Activated naive CD4-positive, alpha-beta T cell treated with anti-CD3 and anti-CD28 coated beads, Interleukin-2, amount 50 U/mL, for 24 hours (primary cell): ENCODE measurements around the gene PTX4.
"Not testable (repeated sequence)": the region's sequence is repeated elsewhere in the genome, so short reads cannot be mapped to it uniquely, and the experiment has no call there.

Experiments
- H3K27ac Mint-ChIP-seq: one replicate; pipeline ENCODE4 v1.8.0; 2021; ENCODE audit warnings: mild to moderate bottlenecking, mixed read lengths
- H3K27me3 Mint-ChIP-seq: one replicate; pipeline ENCODE4 v1.8.0; 2021; ENCODE audit warnings: mixed read lengths
- H3K36me3 Mint-ChIP-seq: one replicate; pipeline ENCODE4 v1.8.0; 2021; ENCODE audit warnings: mixed read lengths
- H3K4me1 Mint-ChIP-seq: one replicate; pipeline ENCODE4 v1.8.0; 2021; ENCODE audit warnings: mixed read lengths
- H3K4me3 Mint-ChIP-seq: one replicate; pipeline ENCODE4 v1.8.0; 2021; ENCODE audit warnings: mild to moderate bottlenecking, mixed read lengths
- H3K9me3 Mint-ChIP-seq: one replicate; pipeline ENCODE4 v1.8.0; 2021; ENCODE audit warnings: mixed read lengths

The PTX4 gene

GRCh38 chr16:1481906-1482835 is 6.6 kb downstream of the PTX4 start:
- Mint-ChIP-seq H3K4me3 (no peak overlapping the region), H3K27me3 (no peaks in the 10 kb centered on the region), H3K9me3 (no peaks in the 10 kb centered on the region), H3K36me3 (no peaks in the 10 kb centered on the region), H3K4me1 (no peaks in the 10 kb centered on the region), H3K27ac (no peak overlapping the region)

- not testable (repeated sequence) for H3K9me3 Mint-ChIP-seq, H3K36me3 Mint-ChIP-seq, H3K27me3 Mint-ChIP-seq, H3K4me3 Mint-ChIP-seq, H3K27ac Mint-ChIP-seq
- peaks cover 10% of the 10 kb centered on the region for H3K4me1 Mint-ChIP-seq
Measured at GRCh38 chr16:1478937-1479336, 9.8 kb downstream of the PTX4 start.

- Mint-ChIP-seq H3K4me1 (peaks cover 20% of the 10 kb centered on the region), H3K36me3 (no peaks in the 10 kb centered on the region), H3K4me3 (no peak overlapping the region), H3K27me3 (no peaks in the 10 kb centered on the region), H3K27ac (no peak overlapping the region), H3K9me3 (no peaks in the 10 kb centered on the region)
Measured at GRCh38 chr16:1477033-1477432, 11.7 kb downstream of the PTX4 start.

- no peaks in the 10 kb centered on the region for H3K9me3 Mint-ChIP-seq
- H3K4me1 Mint-ChIP-seq = peaks cover 32% of the 10 kb centered on the region
- H3K4me3 Mint-ChIP-seq = peak overlapping the region; percentile 89
- no peaks in the 10 kb centered on the region for H3K27me3 Mint-ChIP-seq
- peak overlapping the region; percentile 92 for H3K27ac Mint-ChIP-seq
- no peaks in the 10 kb centered on the region for H3K36me3 Mint-ChIP-seq
Measured at GRCh38 chr16:1475552-1476114, 13.1 kb downstream of the PTX4 start.

GRCh38 chr16:1474796-1475551 is 13.8 kb downstream of the PTX4 start, which contains the start of gene CLCN7:
CLCN7 (minus strand) TSS chr16:1475028; CDS start chr16:1474974, 54 bp downstream.
- H3K4me1 Mint-ChIP-seq = peaks cover 36% of the 10 kb centered on the region
- peak within 1 kb of the TSS; percentile 92 for H3K27ac Mint-ChIP-seq
- no peaks in the 10 kb centered on the region for H3K36me3 Mint-ChIP-seq
- no peaks in the 10 kb centered on the region for H3K9me3 Mint-ChIP-seq
- peak within 1 kb of the TSS; percentile 89 for H3K4me3 Mint-ChIP-seq
- H3K27me3 Mint-ChIP-seq = no peaks in the 10 kb centered on the region

DNA sequence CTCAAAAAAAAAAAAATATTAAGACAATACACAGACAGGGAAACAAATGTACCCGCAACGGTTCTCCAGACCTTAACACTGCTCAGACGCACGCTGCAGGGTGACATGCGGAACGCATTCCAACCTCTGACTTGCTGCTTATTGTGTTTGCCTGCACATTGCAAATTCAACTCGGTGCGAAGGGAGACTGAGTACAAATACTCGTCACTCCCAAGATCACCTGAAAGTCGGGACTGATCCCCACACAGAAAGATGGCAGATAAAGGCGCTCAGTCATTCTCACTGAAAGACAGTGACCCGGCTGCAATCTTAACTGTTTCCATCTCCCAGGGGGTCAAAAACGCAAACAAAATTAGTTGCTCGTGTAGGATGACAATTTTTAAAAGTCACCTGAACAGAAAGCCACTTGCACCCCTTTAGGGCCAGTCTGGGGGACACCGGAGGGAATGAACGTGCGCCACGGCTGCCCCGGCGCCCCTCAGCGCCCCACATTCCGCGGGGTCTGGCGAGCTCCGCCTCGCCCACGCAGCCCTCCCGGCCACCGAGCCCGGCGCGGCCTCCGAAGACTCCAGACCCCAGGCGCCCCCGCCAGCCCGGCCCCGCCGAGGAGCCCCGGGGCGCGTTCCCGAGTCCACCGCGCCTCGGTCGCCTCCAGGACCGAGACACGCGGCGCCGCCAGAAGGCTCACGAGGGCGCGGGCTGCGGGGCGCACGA is 14.5 kb downstream of the PTX4 start:
- Mint-ChIP-seq H3K27me3 (no peaks in the 10 kb centered on the region), H3K27ac (peak overlapping the region; percentile 23), H3K4me1 (peaks cover 43% of the 10 kb centered on the region), H3K9me3 (no peaks in the 10 kb centered on the region), H3K4me3 (peak overlapping the region; percentile 84), H3K36me3 (peaks cover 1% of the 10 kb centered on the region)

- peaks cover 1% of the 10 kb centered on the region for H3K36me3 Mint-ChIP-seq
- no peaks in the 10 kb centered on the region for H3K27me3 Mint-ChIP-seq
- no peak overlapping the region for H3K27ac Mint-ChIP-seq
- H3K9me3 Mint-ChIP-seq = no peaks in the 10 kb centered on the region
- peaks cover 43% of the 10 kb centered on the region for H3K4me1 Mint-ChIP-seq
- peak overlapping the region; percentile 51 for H3K4me3 Mint-ChIP-seq
Measured at GRCh38 chr16:1472974-1473373, 15.8 kb downstream of the PTX4 start.

- H3K9me3 Mint-ChIP-seq = no peaks in the 10 kb centered on the region
- no peak overlapping the region for H3K4me3 Mint-ChIP-seq
- H3K27me3 Mint-ChIP-seq = no peaks in the 10 kb centered on the region
- peaks cover 47% of the 10 kb centered on the region for H3K4me1 Mint-ChIP-seq
- peaks cover 1% of the 10 kb centered on the region for H3K36me3 Mint-ChIP-seq
- H3K27ac Mint-ChIP-seq = no peak overlapping the region
Measured at GRCh38 chr16:1471569-1472194, 17.1 kb downstream of the PTX4 start.

DNA sequence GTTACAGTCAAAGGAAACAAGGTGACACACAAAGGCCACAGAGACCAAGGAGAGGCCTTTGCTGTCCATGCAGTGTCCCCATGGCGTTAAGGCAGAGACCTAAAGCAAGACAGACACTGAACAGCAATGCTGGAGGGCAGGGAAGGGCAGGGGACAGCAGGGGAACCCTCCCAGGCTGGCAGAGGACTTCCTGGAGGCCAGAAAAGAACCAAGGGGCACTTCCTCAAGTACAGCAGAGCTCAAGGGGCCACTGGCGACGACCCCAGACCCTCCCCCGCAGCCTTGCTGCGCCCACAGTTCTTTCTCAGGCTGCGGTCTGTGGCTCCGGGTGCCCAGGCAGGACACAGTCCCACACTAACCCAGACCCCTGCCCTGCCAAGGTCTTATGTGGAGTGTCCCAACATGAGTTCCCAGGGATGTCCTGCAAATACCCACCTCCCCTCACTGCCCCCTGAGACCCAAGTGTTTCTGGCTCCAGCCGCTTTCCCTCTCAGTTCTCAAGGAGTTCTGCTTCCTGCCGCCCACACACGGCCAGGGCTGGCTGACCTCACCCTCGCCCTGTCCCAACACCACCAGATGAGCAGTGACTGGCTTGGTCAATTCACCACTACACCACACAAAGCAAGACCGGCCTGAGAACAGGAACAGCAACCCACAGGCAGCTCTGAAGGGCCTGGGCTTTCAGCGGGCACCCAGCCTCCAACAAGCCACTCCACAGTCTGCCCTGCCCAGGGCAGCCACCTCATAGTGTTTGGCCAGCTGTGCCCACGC is 18.1 kb downstream of the PTX4 start:
- no peaks in the 10 kb centered on the region for H3K27me3 Mint-ChIP-seq
- no peak overlapping the region for H3K27ac Mint-ChIP-seq
- H3K36me3 Mint-ChIP-seq = peaks cover 1% of the 10 kb centered on the region
- H3K4me3 Mint-ChIP-seq = no peak overlapping the region
- peaks cover 43% of the 10 kb centered on the region for H3K4me1 Mint-ChIP-seq
- no peaks in the 10 kb centered on the region for H3K9me3 Mint-ChIP-seq

DNA sequence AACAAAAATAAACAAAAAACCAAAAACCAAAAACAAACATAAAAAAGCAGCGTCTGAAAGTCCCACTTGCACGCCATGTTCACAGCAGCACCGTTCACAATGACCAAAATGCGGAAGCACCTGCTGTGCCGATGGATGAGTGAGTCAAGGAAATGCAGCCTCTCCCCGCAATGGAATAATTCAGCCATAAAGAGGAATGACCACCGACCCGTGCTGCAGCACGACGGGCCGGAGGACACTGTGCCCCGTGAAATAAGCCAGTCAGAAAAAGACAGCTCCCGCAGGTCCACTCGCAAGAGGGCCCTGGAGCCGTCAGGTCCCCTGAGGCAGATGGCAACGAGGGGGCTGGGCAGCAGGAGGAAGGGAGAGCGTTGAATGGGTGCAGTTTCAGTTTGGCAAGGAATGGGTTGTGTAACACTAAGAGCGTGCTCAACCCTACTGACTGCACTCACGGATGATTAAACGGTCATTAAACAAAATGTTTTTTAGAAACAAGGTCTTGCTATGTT is 19.0 kb downstream of the PTX4 start:
- no peak overlapping the region for H3K27ac Mint-ChIP-seq
- peak overlapping the region; percentile 62 for H3K4me3 Mint-ChIP-seq
- peaks cover 39% of the 10 kb centered on the region for H3K4me1 Mint-ChIP-seq
- H3K36me3 Mint-ChIP-seq = peaks cover 1% of the 10 kb centered on the region
- H3K27me3 Mint-ChIP-seq = no peaks in the 10 kb centered on the region
- no peaks in the 10 kb centered on the region for H3K9me3 Mint-ChIP-seq

- not testable (repeated sequence) for H3K36me3 Mint-ChIP-seq, H3K27me3 Mint-ChIP-seq, H3K27ac Mint-ChIP-seq, H3K4me3 Mint-ChIP-seq, H3K9me3 Mint-ChIP-seq
- peaks cover 38% of the 10 kb centered on the region for H3K4me1 Mint-ChIP-seq
Measured at GRCh38 chr16:1469141-1469540, 19.6 kb downstream of the PTX4 start.

- Mint-ChIP-seq H3K27ac (no peak overlapping the region), H3K9me3 (no peaks in the 10 kb centered on the region), H3K36me3 (peaks cover 1% of the 10 kb centered on the region), H3K4me1 (peaks cover 35% of the 10 kb centered on the region), H3K27me3 (no peaks in the 10 kb centered on the region), H3K4me3 (no peak overlapping the region)
Measured at GRCh38 chr16:1468426-1468810, 20.3 kb downstream of the PTX4 start.

DNA sequence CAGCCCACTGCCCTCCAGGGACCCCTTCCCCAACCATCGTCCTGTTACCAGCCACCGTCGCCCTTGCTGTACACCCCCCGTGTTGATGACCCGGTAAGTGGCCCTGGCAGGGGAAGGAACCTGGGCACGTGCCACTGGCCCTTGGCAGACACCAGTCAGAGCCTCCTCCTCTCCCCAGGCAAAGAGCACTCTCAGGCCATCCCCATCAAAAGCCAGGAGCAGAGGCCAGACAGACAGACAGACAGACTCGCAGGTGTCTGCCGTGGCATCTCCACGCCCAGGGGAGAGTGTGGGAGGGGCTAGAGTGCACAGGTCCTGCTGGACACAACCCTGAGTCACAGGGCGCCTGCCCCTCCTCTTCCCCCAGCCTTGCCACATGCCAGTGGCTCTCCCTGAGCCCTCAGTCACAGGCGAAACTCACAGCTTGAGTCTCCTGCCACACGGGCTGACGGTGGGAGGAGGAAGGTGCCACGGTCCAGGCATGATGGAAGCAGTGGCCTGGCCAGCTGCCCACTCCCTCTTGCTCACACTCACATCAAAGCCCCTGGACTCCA is 21.7 kb downstream of the PTX4 start:
- Mint-ChIP-seq H3K36me3 (peaks cover 3% of the 10 kb centered on the region), H3K27me3 (no peaks in the 10 kb centered on the region), H3K4me3 (no peak overlapping the region), H3K9me3 (no peaks in the 10 kb centered on the region), H3K4me1 (peaks cover 27% of the 10 kb centered on the region), H3K27ac (no peak overlapping the region)

- peaks cover 19% of the 10 kb centered on the region for H3K4me1 Mint-ChIP-seq
- H3K36me3 Mint-ChIP-seq = peaks cover 3% of the 10 kb centered on the region
Measured at GRCh38 chr16:1466054-1466453, 22.7 kb downstream of the PTX4 start.

More at GRCh38 chr16:1466054-1466453, 22.7 kb downstream of the PTX4 start:
- H3K4me3 Mint-ChIP-seq = no peak overlapping the region
- H3K27ac Mint-ChIP-seq = no peak overlapping the region
- no peaks in the 10 kb centered on the region for H3K9me3 Mint-ChIP-seq
- H3K27me3 Mint-ChIP-seq = no peaks in the 10 kb centered on the region
